B cell (primary cell): ENCODE measurements around the gene BPIFA3.

ENCODE experiments used
- EZH2 ChIP-seq: IDR thresholded peaks from 2 replicates; pipeline ENCODE4 v1.6.1; 2012; ENCODE audit warnings: borderline replicate concordance, low read depth, mild to moderate bottlenecking, moderate library complexity, low read length; ENCODE audit not compliant: insufficient read depth, poor library complexity, severe bottlenecking
- TF ChIP-seq, protein P1 (sequence below): fragments of 200-600 bp; IDR thresholded peaks from one replicate; pipeline ENCODE4 v1.8.0; 2022; ENCODE audit warnings: antibody characterized with exemption, mild to moderate bottlenecking

DNA sequence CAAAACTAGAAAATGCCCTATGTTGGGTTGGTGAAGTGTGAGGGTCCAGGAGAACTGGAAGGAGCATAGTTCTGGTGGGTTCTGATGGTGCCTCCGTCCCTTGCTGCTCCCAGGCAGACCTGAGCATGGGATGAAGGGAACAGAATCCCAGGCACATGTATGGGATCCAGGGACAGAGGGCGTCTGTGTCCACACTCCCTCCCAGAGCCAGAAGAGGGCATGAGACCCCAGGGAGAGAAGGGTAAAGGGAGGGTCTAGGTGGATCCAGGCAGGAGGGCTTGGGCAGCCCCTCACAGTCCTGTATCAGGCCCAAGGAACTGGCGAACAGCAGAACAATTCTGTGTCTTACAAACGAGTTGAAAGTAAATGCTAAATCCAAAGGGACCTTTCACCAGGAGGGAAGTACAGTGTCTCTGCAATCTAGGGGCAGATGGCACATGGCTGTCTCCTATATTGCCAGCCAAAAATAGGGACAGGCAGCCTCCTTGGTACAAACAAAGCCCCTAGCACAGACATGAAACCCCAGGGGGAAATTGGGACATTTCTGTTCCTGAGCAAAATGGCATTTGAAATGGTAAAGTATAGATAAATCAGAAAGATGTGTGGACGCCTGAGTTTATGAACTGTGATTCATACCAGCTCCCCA, 16.1 kb downstream of the BPIFA3 start:
- TF ChIP-seq, protein P1, sequence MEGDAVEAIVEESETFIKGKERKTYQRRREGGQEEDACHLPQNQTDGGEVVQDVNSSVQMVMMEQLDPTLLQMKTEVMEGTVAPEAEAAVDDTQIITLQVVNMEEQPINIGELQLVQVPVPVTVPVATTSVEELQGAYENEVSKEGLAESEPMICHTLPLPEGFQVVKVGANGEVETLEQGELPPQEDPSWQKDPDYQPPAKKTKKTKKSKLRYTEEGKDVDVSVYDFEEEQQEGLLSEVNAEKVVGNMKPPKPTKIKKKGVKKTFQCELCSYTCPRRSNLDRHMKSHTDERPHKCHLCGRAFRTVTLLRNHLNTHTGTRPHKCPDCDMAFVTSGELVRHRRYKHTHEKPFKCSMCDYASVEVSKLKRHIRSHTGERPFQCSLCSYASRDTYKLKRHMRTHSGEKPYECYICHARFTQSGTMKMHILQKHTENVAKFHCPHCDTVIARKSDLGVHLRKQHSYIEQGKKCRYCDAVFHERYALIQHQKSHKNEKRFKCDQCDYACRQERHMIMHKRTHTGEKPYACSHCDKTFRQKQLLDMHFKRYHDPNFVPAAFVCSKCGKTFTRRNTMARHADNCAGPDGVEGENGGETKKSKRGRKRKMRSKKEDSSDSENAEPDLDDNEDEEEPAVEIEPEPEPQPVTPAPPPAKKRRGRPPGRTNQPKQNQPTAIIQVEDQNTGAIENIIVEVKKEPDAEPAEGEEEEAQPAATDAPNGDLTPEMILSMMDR = no peak
- no peak for TF ChIP-seq EZH2
